Measurements from ENCODE around the gene NVL. TPM values are rescaled to one million over a fixed set of nuclear protein-coding genes. Genes with fewer than 3 reads are reported as not detected.

Gene NVL
- total and polyA plus RNA-seq, 8 donors, result 9.6 to 35.9 (median 12.3) TPM

- no peak for TF ChIP-seq CTCF (IDR thresholded peaks at IDR 0.05)
- H3K27ac ChIP-seq, result no peak overlapping the region
- intact Hi-C loops (cut with DNase I), result no loop called here
- no peaks in the 10 kb centered on the region for H3K27me3 ChIP-seq
- no peaks in the 10 kb centered on the region for H3K9me3 ChIP-seq
- no peak for ATAC-seq
- DNase-seq, result no peak
- no peaks in the 10 kb centered on the region for H3K36me3 ChIP-seq
- no peak for FAIRE-seq
- peaks cover 0 to 9% (median 0%) of the 10 kb centered on the region in 3 donors for H3K4me1 ChIP-seq
- 90 to 93% methylated on average over 11 of the region's 11 CpGs for WGBS, 2 donors
- no peak overlapping the region for H3K4me3 ChIP-seq
Measured at GRCh38 chr1:224180783-224181452, 149.1 kb downstream of the NVL start.

GRCh38 chr1:224178894-224179293 lies 151.1 kb downstream of the NVL start:
- no peak for DNase-seq
- Histone ChIP-seq H3K27me3 (no peaks in the 10 kb centered on the region), H3K9me3 (no peaks in the 10 kb centered on the region), H3K27ac (no peak overlapping the region), H3K4me3 (no peak overlapping the region), H3K36me3 (no peaks in the 10 kb centered on the region), H3K4me1 (peaks cover 0 to 3% (median 0%) of the 10 kb centered on the region in 3 donors)
- TF ChIP-seq CTCF (IDR thresholded peaks at IDR 0.05), result no peak
- 86 to 88% methylated on average over 5 of the region's 5 CpGs for WGBS, 2 donors
- intact Hi-C loops (cut with DNase I), result no loop called here
- no peak for FAIRE-seq
- ATAC-seq, result no peak

- no peak for TF ChIP-seq CTCF (IDR thresholded peaks at IDR 0.05)
- Histone ChIP-seq H3K4me1 (peaks cover 0 to 3% (median 0%) of the 10 kb centered on the region in 3 donors), H3K27me3 (no peaks in the 10 kb centered on the region), H3K9me3 (no peaks in the 10 kb centered on the region), H3K36me3 (no peaks in the 10 kb centered on the region), H3K27ac (no peak overlapping the region), H3K4me3 (no peak overlapping the region)
- 85 to 91% methylated on average over 9 of the region's 9 CpGs for WGBS, 2 donors
- no peak for ATAC-seq
- DNase-seq, result no peak
- no peak for FAIRE-seq
- intact Hi-C loops (cut with DNase I), result no loop called here
Measured at GRCh38 chr1:224177356-224177999, 152.5 kb downstream of the NVL start.

Small RNAs within 50 kb of the gene (microRNA-seq; reads per million reads assigned to microRNA genes)
- gene MIR320B2, result 3.1 to 5.0 reads per million in 2 donors

Other genes starting within 250 kb of the NVL start
- gene FBXO28, start 216.1 kb downstream of the NVL start, total RNA-seq, result 10 to 100 TPM in 4 of 6 donors, 1 to 10 TPM in 2; 9.2 to 14.9 (median 13.0) TPM
- 1 to 10 TPM; 4.9 to 6.5 TPM for gene FBXO28, start 216.1 kb downstream of the NVL start, polyA plus RNA-seq
- 10 to 100 TPM in 5 of 6 donors, 1 to 10 TPM in 1; 9.7 to 22.3 (median 11.0) TPM for gene DEGS1, start 146.9 kb downstream of the NVL start, total RNA-seq
- 10 to 100 TPM in 1 of 2 donors, 1 to 10 TPM in 1; 9.0 to 22.7 TPM for gene DEGS1, start 146.9 kb downstream of the NVL start, polyA plus RNA-seq
- gene CNIH4, start 26.7 kb upstream of the NVL start, total RNA-seq, result 10 to 100 TPM in 5 of 6 donors, 1 to 10 TPM in 1; 8.0 to 17.9 (median 13.3) TPM
- 10 to 100 TPM; 14.3 to 17.6 TPM for gene CNIH4, start 26.7 kb upstream of the NVL start, polyA plus RNA-seq
- gene WDR26, start 104.6 kb upstream of the NVL start, total RNA-seq, result 10 to 100 TPM; 17.6 to 40.9 (median 23.4) TPM
- 10 to 100 TPM; 20.5 to 22.5 TPM for gene WDR26, start 104.6 kb upstream of the NVL start, polyA plus RNA-seq